ENCODE results near the gene ACY1. TPM values are rescaled to one million over a fixed set of nuclear protein-coding genes. Genes with fewer than 3 reads are reported as not detected.
A peak's percentile ranks its signal among the peaks of the same experiment; 100 is the strongest.

Gene ACY1
- polyA plus RNA-seq, 1 of the 3 experiments (the other 2 are of a cell fraction), result 93.0 TPM

GRCh38 chr3:52030714-52031310 lies 47.5 kb downstream of the ACY1 start:
- no peak overlapping the region for H2AFZ ChIP-seq (ENCODE audit: low read depth)
- no peaks in the 10 kb centered on the region for H3K79me2 ChIP-seq (ENCODE audit: insufficient read depth)
- H3K9me2 ChIP-seq, result no peaks in the 10 kb centered on the region
- no peaks in the 10 kb centered on the region for H4K20me1 ChIP-seq (ENCODE audit: insufficient read depth)
- H3K9ac ChIP-seq, result no peak overlapping the region
- H3K9me3 ChIP-seq, result no peaks in the 10 kb centered on the region
- H3K27me3 ChIP-seq (ENCODE audit: insufficient read depth), result no peaks in the 10 kb centered on the region
- ChIA-PET CTCF (interaction anchor here (0.8 to 9.8 kb wide), 12 partner anchors 11 to 189 kb away, joined by 3 to 205 read pairs (median 6); partner anchors contain the start of gene DUSP7), POLR2A (interaction anchor here (0.9 to 9.4 kb wide), 17 partner anchors 8 to 210 kb away, joined by 3 to 218 read pairs (median 4); partner anchors contain the start of genes DUSP7 and RPL29)
- WGBS (ENCODE audit: low lambda C conversion rate), result 83% methylated on average over 7 of the region's 11 CpGs
- H3K36me3 ChIP-seq (replicated peaks in 1 of 2; ENCODE audit: control insufficient read depth in 1 of 2, insufficient read depth in 2 of 2, low read length in 1 of 2), result no peaks in the 10 kb centered on the region
- H3F3A ChIP-seq (replicated peaks; ENCODE audit: insufficient read depth), result no peaks in the 10 kb centered on the region
- DNase-seq, result peak; percentile 81
- H3K27ac ChIP-seq (ENCODE audit: low read depth in 2 of 2, low read length in 1 of 2), result peak overlapping the region in 1 of 2 experiments; percentile 100; a peak in 2 of 4 replicates
- peaks cover 0 to 83% of the 10 kb centered on the region in 2 experiments; a peak in 2 of 4 replicates for H3K4me1 ChIP-seq (ENCODE audit: control insufficient read depth in 1 of 2, insufficient read depth in 2 of 2, low read depth in 1 of 2, low read length in 1 of 2)
- no peak overlapping the region for H3K4me2 ChIP-seq
- no peak overlapping the region for H3K4me3 ChIP-seq (ENCODE audit: low read depth in 2 of 2, low read length in 1 of 2)
- TF ChIP-seq YY1 (IDR thresholded peaks at IDR 0.05; ENCODE audit: low read depth) (no peak), RXRA (IDR thresholded peaks at IDR 0.05; ENCODE audit: borderline replicate concordance, low read depth) (no peak), FOSL2 (IDR thresholded peaks at IDR 0.05; ENCODE audit: borderline replicate concordance, low read depth) (no peak), NFIC (IDR thresholded peaks at IDR 0.05; ENCODE audit: borderline replicate concordance) (no peak), EZH2phosphoT487 (IDR thresholded peaks at IDR 0.05; ENCODE audit: borderline replicate concordance, low read depth) (no peak), CTCF (IDR thresholded peaks at IDR 0.05) (no peak), SMC3 (IDR thresholded peaks at IDR 0.05; ENCODE audit: low read depth, low read length) (peak; percentile 20; the same call in 1 of the 2 replicates), NRF1 (IDR thresholded peaks at IDR 0.05; ENCODE audit: low read depth, low read length) (no peak), TCF12 (IDR thresholded peaks at IDR 0.05) (peak; percentile 19; the same call in 1 of the 2 replicates), RFX5 (IDR thresholded peaks at IDR 0.05; ENCODE audit: low read length) (no peak), TAF1 (IDR thresholded peaks at IDR 0.05; ENCODE audit: borderline replicate concordance, low read depth, low read length) (no peak), GATA2 (CRISPR knock-in tag; IDR thresholded peaks at IDR 0.05) (peak; percentile 90), MEF2A (IDR thresholded peaks at IDR 0.05; ENCODE audit: borderline replicate concordance, low read depth) (no peak), RAD21 (IDR thresholded peaks at IDR 0.05; ENCODE audit: low read length) (peak; percentile 44), SIN3A (IDR thresholded peaks at IDR 0.05; ENCODE audit: borderline replicate concordance, low read depth, low read length) (no peak), IRF3 (IDR thresholded peaks at IDR 0.05; ENCODE audit: low read depth, low read length) (no peak), JUND (IDR thresholded peaks at IDR 0.05) (no peak), RCOR1 (IDR thresholded peaks at IDR 0.05; ENCODE audit: low read length) (peak; percentile 89), MXI1 (IDR thresholded peaks at IDR 0.05; ENCODE audit: low read depth, low read length) (no peak; the same call in 1 of the 2 replicates), EP300 (IDR thresholded peaks at IDR 0.05; ENCODE audit: borderline replicate concordance in 1 of 2, low read depth in 1 of 2, low read length in 1 of 2) (peak in 1 of 2 experiments; percentile 99; a peak in 2 of 4 replicates), FOXM1 (IDR thresholded peaks at IDR 0.05; ENCODE audit: low read depth) (no peak), USF2 (IDR thresholded peaks at IDR 0.05; ENCODE audit: borderline replicate concordance, low read depth, low read length) (no peak), FOXJ3 (CRISPR knock-in tag; IDR thresholded peaks at IDR 0.05) (peak; percentile 71), GABPA (IDR thresholded peaks at IDR 0.05; ENCODE audit: low read depth) (no peak), USF1 (IDR thresholded peaks at IDR 0.05; ENCODE audit: borderline replicate concordance, low read depth) (no peak), POLR2AphosphoS5 (IDR thresholded peaks at IDR 0.05; ENCODE audit: low read depth, low read length) (no peak), ZBTB33 (IDR thresholded peaks at IDR 0.05; ENCODE audit: borderline replicate concordance, low read depth) (no peak), CHD2 (IDR thresholded peaks at IDR 0.05; ENCODE audit: low read length, partially characterized antibody) (peak; percentile 74)
